ENCODE measurements around the gene SYNJ2.

SYNJ2 gene

GRCh38 chr6:158026901-158027589 lies 45.4 kb downstream of the SYNJ2 start:
- no peak for DNase-seq (ENCODE audit: extremely low read depth in 1 of 2, low read depth in 1 of 2)

- no peak for DNase-seq (ENCODE audit: extremely low read depth in 1 of 2, low read depth in 1 of 2)
Observed at GRCh38 chr6:158027590-158028285, 46.1 kb downstream of the SYNJ2 start.

GRCh38 chr6:158028421-158028820 lies 46.8 kb downstream of the SYNJ2 start:
- no peak for DNase-seq (ENCODE audit: extremely low read depth in 1 of 2, low read depth in 1 of 2)

GRCh38 chr6:158028876-158029275 lies 47.2 kb downstream of the SYNJ2 start:
- no peak for DNase-seq (ENCODE audit: extremely low read depth in 1 of 2, low read depth in 1 of 2)

- no peak for DNase-seq (ENCODE audit: extremely low read depth in 1 of 2, low read depth in 1 of 2)
Observed at GRCh38 chr6:158029668-158030230, 48.1 kb downstream of the SYNJ2 start.

GRCh38 chr6:158030380-158031300 lies 49.0 kb downstream of the SYNJ2 start:
- no peak for DNase-seq (ENCODE audit: extremely low read depth in 1 of 2, low read depth in 1 of 2)

- DNase-seq (ENCODE audit: extremely low read depth in 1 of 2, low read depth in 1 of 2): peak; percentile 21 to 30
Observed at GRCh38 chr6:158031381-158032353, 50.0 kb downstream of the SYNJ2 start.

- no peak for DNase-seq (ENCODE audit: extremely low read depth in 1 of 2, low read depth in 1 of 2)
Observed at GRCh38 chr6:158032354-158032733, 50.7 kb downstream of the SYNJ2 start.

GRCh38 chr6:158033077-158033750 lies 51.6 kb downstream of the SYNJ2 start:
- no peak for DNase-seq (ENCODE audit: extremely low read depth in 1 of 2, low read depth in 1 of 2)

GRCh38 chr6:158033751-158034702 lies 52.4 kb downstream of the SYNJ2 start:
- no peak for DNase-seq (ENCODE audit: extremely low read depth in 1 of 2, low read depth in 1 of 2)

- no peak for DNase-seq (ENCODE audit: extremely low read depth in 1 of 2, low read depth in 1 of 2)
Observed at GRCh38 chr6:158036261-158036660, 54.6 kb downstream of the SYNJ2 start.

- DNase-seq (ENCODE audit: extremely low read depth in 1 of 2, low read depth in 1 of 2): no peak
Observed at GRCh38 chr6:158037021-158037420, 55.4 kb downstream of the SYNJ2 start.

- DNase-seq (ENCODE audit: extremely low read depth in 1 of 2, low read depth in 1 of 2): no peak
Observed at GRCh38 chr6:158037771-158038170, 56.1 kb downstream of the SYNJ2 start.

- DNase-seq (ENCODE audit: extremely low read depth in 1 of 2, low read depth in 1 of 2): no peak
Observed at GRCh38 chr6:158038291-158039177, 56.9 kb downstream of the SYNJ2 start.

- DNase-seq (ENCODE audit: extremely low read depth in 1 of 2, low read depth in 1 of 2): no peak
Observed at GRCh38 chr6:158039178-158039557, 57.5 kb downstream of the SYNJ2 start.

GRCh38 chr6:158039571-158040050 lies 57.9 kb downstream of the SYNJ2 start:
- no peak for DNase-seq (ENCODE audit: extremely low read depth in 1 of 2, low read depth in 1 of 2)
